Measurements from ENCODE around the gene NRXN3. TPM values are rescaled to one million over a fixed set of nuclear protein-coding genes. Genes with fewer than 3 reads are reported as not detected.

NRXN3 gene
- polyA plus RNA-seq, 1 donor (not counting 4 experiments of a cell fraction or from before 2014, with no cell fraction given), result 0.89 TPM

DNA sequence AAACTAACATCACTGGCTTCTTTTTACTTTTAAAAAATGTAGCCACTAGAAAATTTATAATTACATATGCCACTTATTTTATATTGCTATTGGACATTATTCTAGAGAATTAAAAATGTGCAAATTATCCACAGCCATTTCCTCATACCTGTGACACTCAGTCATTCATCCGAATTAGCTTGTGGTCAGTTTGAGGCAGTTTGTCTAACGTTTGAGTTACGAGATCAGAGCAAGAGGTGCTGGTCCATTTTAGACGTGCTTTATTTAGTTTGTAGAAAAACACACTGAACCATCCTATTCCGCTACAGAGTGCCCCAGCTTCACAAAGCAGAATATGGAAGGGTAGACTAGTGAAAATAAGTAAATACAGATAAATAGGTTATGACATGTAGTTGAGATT lies 513.0 kb downstream of the NRXN3 start:
- no peak for FAIRE-seq
- Histone ChIP-seq H3K9me3 (ENCODE audit: control insufficient read depth, low read depth, low read length) (no peaks in the 10 kb centered on the region), H3K9me1 (ENCODE audit: control insufficient read depth, extremely low read depth, insufficient read depth, low read length) (no peaks in the 10 kb centered on the region), H3K4me2 (ENCODE audit: control insufficient read depth, extremely low read depth, insufficient read depth, low read depth, low read length) (no peak overlapping the region), H4K20me1 (ENCODE audit: control insufficient read depth, extremely low read depth, insufficient read depth, low read length) (no peaks in the 10 kb centered on the region), H3K4me1 (ENCODE audit: control insufficient read depth, extremely low read depth, insufficient read depth, low read length) (no peaks in the 10 kb centered on the region), H3K4me3 (ENCODE audit: control insufficient read depth in 2 of 3, extremely low read depth in 1 of 3, insufficient read depth in 2 of 3, low read depth in 1 of 3, low read length in 3 of 3) (no peak overlapping the region), H3K27me3 (ENCODE audit: control insufficient read depth, extremely low read depth, insufficient read depth, low read length) (no peaks in the 10 kb centered on the region), H3K36me3 (ENCODE audit: control insufficient read depth in 2 of 2, extremely low read depth in 1 of 2, insufficient read depth in 2 of 2, low read length in 2 of 2) (no peaks in the 10 kb centered on the region), H3K79me2 (ENCODE audit: control insufficient read depth, insufficient read depth, low read length) (no peaks in the 10 kb centered on the region), H3K27ac (ENCODE audit: control insufficient read depth, insufficient read depth, low read length) (no peak overlapping the region), H3K9ac (ENCODE audit: control insufficient read depth, extremely low read depth, insufficient read depth, low read length) (no peak overlapping the region), H2AFZ (ENCODE audit: control insufficient read depth, low read length) (no peak overlapping the region)
- no peak for DNase-seq (ENCODE audit: low read depth, low spot score)
- TF ChIP-seq EZH2 (IDR thresholded peaks at IDR 0.05; ENCODE audit: low read length), result no peak
- TF ChIP-seq, protein P1, sequence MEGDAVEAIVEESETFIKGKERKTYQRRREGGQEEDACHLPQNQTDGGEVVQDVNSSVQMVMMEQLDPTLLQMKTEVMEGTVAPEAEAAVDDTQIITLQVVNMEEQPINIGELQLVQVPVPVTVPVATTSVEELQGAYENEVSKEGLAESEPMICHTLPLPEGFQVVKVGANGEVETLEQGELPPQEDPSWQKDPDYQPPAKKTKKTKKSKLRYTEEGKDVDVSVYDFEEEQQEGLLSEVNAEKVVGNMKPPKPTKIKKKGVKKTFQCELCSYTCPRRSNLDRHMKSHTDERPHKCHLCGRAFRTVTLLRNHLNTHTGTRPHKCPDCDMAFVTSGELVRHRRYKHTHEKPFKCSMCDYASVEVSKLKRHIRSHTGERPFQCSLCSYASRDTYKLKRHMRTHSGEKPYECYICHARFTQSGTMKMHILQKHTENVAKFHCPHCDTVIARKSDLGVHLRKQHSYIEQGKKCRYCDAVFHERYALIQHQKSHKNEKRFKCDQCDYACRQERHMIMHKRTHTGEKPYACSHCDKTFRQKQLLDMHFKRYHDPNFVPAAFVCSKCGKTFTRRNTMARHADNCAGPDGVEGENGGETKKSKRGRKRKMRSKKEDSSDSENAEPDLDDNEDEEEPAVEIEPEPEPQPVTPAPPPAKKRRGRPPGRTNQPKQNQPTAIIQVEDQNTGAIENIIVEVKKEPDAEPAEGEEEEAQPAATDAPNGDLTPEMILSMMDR (optimal IDR thresholded peaks at IDR 0.05 in 1 of 3, IDR thresholded peaks at IDR 0.05 in 1 of 3, conservative IDR thresholded peaks at IDR 0.05 in 1 of 3; ENCODE audit: extremely low read depth in 1 of 3, insufficient read depth in 2 of 3, low read length in 3 of 3), result no peak
- dilution Hi-C loops (cut with MboI; ENCODE audit: extremely low pct_ligation_motif_present, low sequenced_read_pairs), result no loop called here

DNA sequence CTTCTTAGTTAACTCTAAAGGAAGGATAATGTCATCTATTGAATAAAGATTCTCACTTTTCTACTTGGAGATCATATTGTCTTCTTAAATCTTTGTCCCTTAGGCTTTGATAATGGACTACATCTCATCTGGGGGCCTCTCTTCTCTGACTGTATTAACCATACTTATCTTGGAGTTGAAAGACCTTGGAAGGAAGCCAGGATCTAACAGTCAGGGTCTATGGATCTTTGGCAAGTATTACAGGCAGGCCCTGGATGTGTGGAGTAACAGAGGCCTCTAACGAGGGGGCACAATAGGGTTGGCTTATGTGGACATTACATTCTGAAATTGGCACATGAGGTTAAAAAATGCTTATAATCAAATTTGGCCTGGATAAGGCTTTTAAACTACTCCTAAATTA lies 513.8 kb downstream of the NRXN3 start:
- H2AFZ ChIP-seq (ENCODE audit: control insufficient read depth, low read length), result no peak overlapping the region
- no peak for DNase-seq (ENCODE audit: low read depth, low spot score)
- no peak overlapping the region for H3K4me3 ChIP-seq (ENCODE audit: control insufficient read depth in 2 of 3, extremely low read depth in 1 of 3, insufficient read depth in 2 of 3, low read depth in 1 of 3, low read length in 3 of 3)
- no peaks in the 10 kb centered on the region for H3K27me3 ChIP-seq (ENCODE audit: control insufficient read depth, extremely low read depth, insufficient read depth, low read length)
- H3K79me2 ChIP-seq (ENCODE audit: control insufficient read depth, insufficient read depth, low read length), result no peaks in the 10 kb centered on the region
- H3K27ac ChIP-seq (ENCODE audit: control insufficient read depth, insufficient read depth, low read length), result no peak overlapping the region
- no peak for FAIRE-seq
- TF ChIP-seq, protein P1 (optimal IDR thresholded peaks at IDR 0.05 in 1 of 3, IDR thresholded peaks at IDR 0.05 in 1 of 3, conservative IDR thresholded peaks at IDR 0.05 in 1 of 3; ENCODE audit: extremely low read depth in 1 of 3, insufficient read depth in 2 of 3, low read length in 3 of 3), result no peak
- no peak for TF ChIP-seq EZH2 (IDR thresholded peaks at IDR 0.05; ENCODE audit: low read length)
- H3K4me2 ChIP-seq (ENCODE audit: control insufficient read depth, extremely low read depth, insufficient read depth, low read depth, low read length), result no peak overlapping the region
- no peaks in the 10 kb centered on the region for H3K9me3 ChIP-seq (ENCODE audit: control insufficient read depth, low read depth, low read length)
- no peaks in the 10 kb centered on the region for H3K4me1 ChIP-seq (ENCODE audit: control insufficient read depth, extremely low read depth, insufficient read depth, low read length)
- H3K9me1 ChIP-seq (ENCODE audit: control insufficient read depth, extremely low read depth, insufficient read depth, low read length), result no peaks in the 10 kb centered on the region
- H3K36me3 ChIP-seq (ENCODE audit: control insufficient read depth in 2 of 2, extremely low read depth in 1 of 2, insufficient read depth in 2 of 2, low read length in 2 of 2), result no peaks in the 10 kb centered on the region
- dilution Hi-C loops (cut with MboI; ENCODE audit: extremely low pct_ligation_motif_present, low sequenced_read_pairs), result no loop called here
- H3K9ac ChIP-seq (ENCODE audit: control insufficient read depth, extremely low read depth, insufficient read depth, low read length), result no peak overlapping the region
- H4K20me1 ChIP-seq (ENCODE audit: control insufficient read depth, extremely low read depth, insufficient read depth, low read length), result no peaks in the 10 kb centered on the region
